ENCODE measurements around the gene CITED4. TPM values are rescaled to one million over a fixed set of nuclear protein-coding genes. Genes with fewer than 3 reads are reported as not detected.

CITED4 gene
- total RNA-seq, 4 donors from 2014 or later: 7.6 to 30.1 (median 16.5) TPM

- Histone ChIP-seq H3K4me3 (no peak overlapping the region), H3K9me3 (no peaks in the 10 kb centered on the region), H3K36me3 (no peaks in the 10 kb centered on the region), H3K4me1 (peaks cover 0 to 8% (median 2%) of the 10 kb centered on the region in 4 donors), H3K27me3 (peaks cover 36% of the 10 kb centered on the region), H3K27ac (no peak overlapping the region)
- intact Hi-C loops (cut with DNase I; ENCODE audit: low total_unique reads): no loop called here
- 73 to 75% methylated on average over 1 to 6 of the region's 7 CpGs for WGBS, 2 donors (ENCODE audit: low coverage in 1 of 2)
- DNase-seq: no peak
- in situ Hi-C loops (cut with MboI; ENCODE audit: low pct_ligation_motif_present in 1 of 4, low pct_unique_long_range_greater_than_20kb in 1 of 4, low sequenced_read_pairs in 3 of 4): no loop called here
- no peak for TF ChIP-seq POLR2A (IDR thresholded peaks at IDR 0.05)
Measured at GRCh38 chr1:40886318-40887011, 24.3 kb upstream of the CITED4 start.

- Histone ChIP-seq H3K9me3 (no peaks in the 10 kb centered on the region), H3K36me3 (no peaks in the 10 kb centered on the region), H3K4me1 (peaks cover 0 to 8% (median 2%) of the 10 kb centered on the region in 4 donors), H3K27me3 (peaks cover 36% of the 10 kb centered on the region), H3K4me3 (peak overlapping the region in 1 of 4 donors; percentile 39), H3K27ac (no peak overlapping the region)
- DNase-seq: no peak
- in situ Hi-C loops (cut with MboI; ENCODE audit: low pct_ligation_motif_present in 1 of 4, low pct_unique_long_range_greater_than_20kb in 1 of 4, low sequenced_read_pairs in 3 of 4) (no loop called here), intact Hi-C loops (cut with DNase I; ENCODE audit: low total_unique reads) (no loop called here)
- 29 to 90% methylated on average over 4 to 48 of the region's 73 CpGs for WGBS, 2 donors (ENCODE audit: low coverage in 1 of 2)
- TF ChIP-seq CTCF (IDR thresholded peaks at IDR 0.05): no peak
- TF ChIP-seq EP300 (IDR thresholded peaks at IDR 0.05; ENCODE audit: low read depth): no peak
- no peak for TF ChIP-seq POLR2A (IDR thresholded peaks at IDR 0.05)
Measured at GRCh38 chr1:40884055-40884795, 22.1 kb upstream of the CITED4 start.

- Histone ChIP-seq H3K4me1 (peaks cover 0 to 16% (median 2%) of the 10 kb centered on the region in 4 donors), H3K27me3 (peaks cover 35% of the 10 kb centered on the region), H3K36me3 (no peaks in the 10 kb centered on the region), H3K27ac (no peak overlapping the region), H3K4me3 (no peak overlapping the region), H3K9me3 (no peaks in the 10 kb centered on the region)
- 84% methylated on average over 6 of the region's 6 CpGs; no CpG with 5 or more reads in 1 of the 2 donors for WGBS, 2 donors (ENCODE audit: low coverage in 1 of 2)
- TF ChIP-seq POLR2A (IDR thresholded peaks at IDR 0.05): no peak
- TF ChIP-seq CTCF (IDR thresholded peaks at IDR 0.05): no peak
- TF ChIP-seq EP300 (IDR thresholded peaks at IDR 0.05; ENCODE audit: low read depth): no peak
- no peak for TF ChIP-seq POLR2AphosphoS5 (IDR thresholded peaks at IDR 0.05)
- in situ Hi-C loops (cut with MboI; ENCODE audit: low pct_ligation_motif_present in 1 of 4, low pct_unique_long_range_greater_than_20kb in 1 of 4, low sequenced_read_pairs in 3 of 4) (no loop called here), intact Hi-C loops (cut with DNase I; ENCODE audit: low total_unique reads) (no loop called here)
- DNase-seq: no peak
Measured at GRCh38 chr1:40880813-40881549, 18.8 kb upstream of the CITED4 start.

GRCh38 chr1:40879482-40880175 lies 17.5 kb upstream of the CITED4 start:
- intact Hi-C loops (cut with DNase I; ENCODE audit: low total_unique reads): no loop called here
- WGBS, 2 donors (ENCODE audit: low coverage in 1 of 2): 80 to 84% methylated on average over 6 to 11 of the region's 11 CpGs
- Histone ChIP-seq H3K4me1 (peaks cover 0 to 22% (median 2%) of the 10 kb centered on the region in 4 donors), H3K27me3 (peaks cover 21% of the 10 kb centered on the region), H3K27ac (no peak overlapping the region), H3K9me3 (no peaks in the 10 kb centered on the region), H3K4me3 (no peak overlapping the region), H3K36me3 (no peaks in the 10 kb centered on the region)
- TF ChIP-seq POLR2AphosphoS5 (IDR thresholded peaks at IDR 0.05) (no peak), EP300 (IDR thresholded peaks at IDR 0.05; ENCODE audit: low read depth) (no peak), POLR2A (IDR thresholded peaks at IDR 0.05) (no peak), CTCF (IDR thresholded peaks at IDR 0.05) (no peak)
- no peak for DNase-seq
- in situ Hi-C loops (cut with MboI; ENCODE audit: low pct_ligation_motif_present in 1 of 4, low pct_unique_long_range_greater_than_20kb in 1 of 4, low sequenced_read_pairs in 3 of 4): no loop called here

All from transverse colon (tissue), 4 donors.